ENCODE results near the gene ARL8B.

ARL8B gene

GRCh38 chr3:5187920-5188418 is 65.9 kb downstream of the ARL8B start:
- DNase-seq: peak; percentile 29 to 76 (median 38)

- peak in 4 of 5 experiments; percentile 29 to 86 (median 44) for DNase-seq
Measured at GRCh38 chr3:5188419-5189221, 66.5 kb downstream of the ARL8B start.

GRCh38 chr3:5190147-5190791 is 68.2 kb downstream of the ARL8B start:
- peak in 1 of 5 experiments; percentile 57 for DNase-seq

- peak in 1 of 5 experiments; percentile 39 for DNase-seq
Measured at GRCh38 chr3:5191555-5192304, 69.6 kb downstream of the ARL8B start.

- peak in 1 of 5 experiments; percentile 41 for DNase-seq
Measured at GRCh38 chr3:5192571-5193365, 70.7 kb downstream of the ARL8B start.

- DNase-seq: peak in 1 of 5 experiments; percentile 35
Measured at GRCh38 chr3:5194341-5194740, 72.2 kb downstream of the ARL8B start.

- peak in 3 of 5 experiments; percentile 22 to 87 (median 38) for DNase-seq
Measured at GRCh38 chr3:5194801-5195509, 72.9 kb downstream of the ARL8B start.

- DNase-seq: peak in 1 of 5 experiments; percentile 78
Measured at GRCh38 chr3:5195605-5196004, 73.5 kb downstream of the ARL8B start.

- DNase-seq: peak in 1 of 5 experiments; percentile 26
Measured at GRCh38 chr3:5197022-5197421, 74.9 kb downstream of the ARL8B start.

GRCh38 chr3:5197470-5198312 is 75.6 kb downstream of the ARL8B start:
- peak in 3 of 5 experiments; percentile 28 to 90 (median 55) for DNase-seq

- peak in 1 of 5 experiments; percentile 46 for DNase-seq
Measured at GRCh38 chr3:5198313-5198677, 76.2 kb downstream of the ARL8B start.

GRCh38 chr3:5198986-5199731 is 77.1 kb downstream of the ARL8B start:
- DNase-seq: peak in 1 of 5 experiments; percentile 63

GRCh38 chr3:5201536-5201935 is 79.4 kb downstream of the ARL8B start:
- DNase-seq: no peak

- DNase-seq: no peak
Measured at GRCh38 chr3:5202222-5202621, 80.1 kb downstream of the ARL8B start.

- DNase-seq: no peak
Measured at GRCh38 chr3:5205165-5205941, 83.3 kb downstream of the ARL8B start.

- no peak for DNase-seq
Measured at GRCh38 chr3:5210926-5211325, 88.8 kb downstream of the ARL8B start.

GRCh38 chr3:5212628-5213573 is 90.8 kb downstream of the ARL8B start:
- no peak for DNase-seq

- DNase-seq: no peak
Measured at GRCh38 chr3:5213574-5213966, 91.5 kb downstream of the ARL8B start.

Data from T-helper 2 cell (primary cell).